K562 (cell line): ENCODE data around the gene SLC34A1. TPM values are rescaled to one million over a fixed set of nuclear protein-coding genes. Genes with fewer than 3 reads are reported as not detected.

Experiments used
- E2F8 ChIP-seq: fragments of 450-650 bp; IDR thresholded peaks from 2 replicates; pipeline ENCODE4 v1.7.1; 2018; ENCODE audit warnings: mild to moderate bottlenecking, low read depth; ENCODE audit not compliant: partially characterized antibody
- GTF2A2 ChIP-seq: IDR thresholded peaks from 2 replicates; pipeline ENCODE4 v1.6.1; 2016; ENCODE audit warnings: mild to moderate bottlenecking, missing genetic modification characterization, missing compliant biosample characterization
- MLLT1 ChIP-seq, 2 experiments: fragments of 450-650 bp; IDR thresholded peaks; 2 replicates each; pipeline ENCODE4 v1.6.1; 2016
- NFE2L1 ChIP-seq: fragments of 450-650 bp; IDR thresholded peaks from 2 replicates; pipeline ENCODE4 v1.6.1; 2016; ENCODE audit warnings: missing genetic modification characterization, low read depth, mild to moderate bottlenecking, missing compliant biosample characterization, moderate library complexity, borderline replicate concordance
- NFRKB ChIP-seq: fragments of 450-650 bp; IDR thresholded peaks from 2 replicates; pipeline ENCODE4 v1.6.1; 2016; ENCODE audit warnings: low read depth
- PKNOX1 ChIP-seq: fragments of 450-650 bp; IDR thresholded peaks from 2 replicates; pipeline ENCODE4 v1.6.1; 2016
- POLR3A ChIP-seq: IDR thresholded peaks from 2 replicates; pipeline ENCODE4 v1.6.1; 2011; ENCODE audit warnings: borderline replicate concordance, mild to moderate bottlenecking, moderate library complexity; ENCODE audit not compliant: insufficient read length, insufficient read depth; ENCODE audit errors: extremely low read depth
- RFX1 ChIP-seq: fragments of 450-650 bp; IDR thresholded peaks from 2 replicates; pipeline ENCODE4 v1.6.1; 2016; ENCODE audit warnings: mild to moderate bottlenecking, moderate library complexity
- SMARCA5 ChIP-seq: fragments of 450-650 bp; IDR thresholded peaks from 2 replicates; pipeline ENCODE4 v1.6.1; 2016
- SREBF2 ChIP-seq: sonication (generic); formaldehyde crosslinking; IDR thresholded peaks from 2 replicates; pipeline ENCODE4 v1.4.0; 2020; ENCODE audit warnings: mild to moderate bottlenecking, missing genetic modification reagents
- ZC3H11A ChIP-seq: IDR thresholded peaks from 2 replicates; pipeline ENCODE4 v1.6.1; 2012; ENCODE audit warnings: low read depth, low read length, improper control_type of control experiment
- ZC3H8 ChIP-seq: fragments of 450-650 bp; IDR thresholded peaks from 2 replicates; pipeline ENCODE4 v1.6.1; 2017
- ZNF239 ChIP-seq: fragments of 250-450 bp; sonication (Bioruptor Pico); IDR thresholded peaks from 2 replicates; pipeline ENCODE4 v1.4.0; 2020; ENCODE audit warnings: mild to moderate bottlenecking
- ZNF445 ChIP-seq: fragments of 250-450 bp; sonication (Bioruptor Pico); IDR thresholded peaks from 2 replicates; pipeline ENCODE4 v1.4.0; 2020; ENCODE audit warnings: low read depth, mild to moderate bottlenecking, moderate library complexity
- ZZZ3 ChIP-seq: fragments of 450-650 bp; IDR thresholded peaks from 2 replicates; pipeline ENCODE4 v1.6.1; 2016; ENCODE audit warnings: antibody characterized with exemption, mild to moderate bottlenecking, moderate library complexity
- polyA plus RNA-seq, 8 experiments: library from polyadenylated mRNA; depleted of rRNA in 4 of 8; stranded (reverse) in 5 of 8; unstranded in 3 of 8; fragments of >200 nt; fragmentation: Nextera tagmentation in 2 of 8; fragmentation: Illumina TruSeq in 1 of 8; extraction: Ambion mirVana in 2 of 8; extraction: Trizol in 1 of 8; gene quantifications; 2 replicates each; pipeline versions ENCODE4 v1.2.1 to v1.2.3, GENCODE V29; 2011 to 2014; ENCODE audit warnings: inconsistent platforms in 1 of 8, missing spikeins in 1 of 8
- total RNA-seq, 7 experiments: library from RNA; depleted of rRNA in 6 of 7; stranded (reverse); fragments of >200 nt in 6 of 7; fragmentation: Illumina TruSeq in 2 of 7; extraction: Trizol in 2 of 7; gene quantifications; 2 replicates each; pipeline versions ENCODE4 v1.2.1 to v1.2.3, GENCODE V29; 2011 to 2021; ENCODE audit warnings: low replicate concordance in 1 of 7

The SLC34A1 gene
- total and polyA plus RNA-seq, 9 of the 15 experiments (the other 6 are each of a cell fraction or from before 2014, with no cell fraction given): not detected

GRCh38 chr5:177403792-177404640, 19.8 kb downstream of the SLC34A1 start (continued):
- TF ChIP-seq PKNOX1: no peak
- TF ChIP-seq E2F8: no peak
- no peak for TF ChIP-seq MLLT1 (IDR thresholded peaks at IDR 0.05)
- no peak for TF ChIP-seq ZC3H8
- TF ChIP-seq RFX1: no peak
- no peak for TF ChIP-seq SREBF2 (CRISPR knock-in tag)
- no peak for TF ChIP-seq ZC3H11A
- no peak for TF ChIP-seq ZNF239 (CRISPR knock-in tag)
- TF ChIP-seq NFRKB: no peak
- no peak for TF ChIP-seq ZZZ3
- no peak for TF ChIP-seq NFE2L1
- no peak for TF ChIP-seq POLR3A
- no peak for TF ChIP-seq SMARCA5
- TF ChIP-seq ZNF445: no peak
- no peak for TF ChIP-seq GTF2A2
